GM12864 (cell line): Measurements from ENCODE around the gene PLD5.

Experiments
- DNase-seq: peaks from one replicate; pipeline ENCODE4 v3.0.0-alpha.2; 2011; ENCODE audit warnings: low read depth
- H3K4me3 ChIP-seq: 2 replicates; pipeline ENCODE4 v1.5.1; 2011; ENCODE audit warnings: mild to moderate bottlenecking, low read depth, low read length, control low read depth
- CTCF ChIP-seq: IDR thresholded peaks from 2 replicates; pipeline ENCODE4 v1.5.1; 2011; ENCODE audit warnings: low read depth, mild to moderate bottlenecking, moderate library complexity, low read length, control low read depth, inconsistent platforms; ENCODE audit errors: missing control alignments

Gene PLD5

GRCh38 chr1:242447689-242448088 is 76.8 kb downstream of the PLD5 start:
- DNase-seq: no peak
- TF ChIP-seq CTCF: no peak
- H3K4me3 ChIP-seq: no peak overlapping the region

DNA sequence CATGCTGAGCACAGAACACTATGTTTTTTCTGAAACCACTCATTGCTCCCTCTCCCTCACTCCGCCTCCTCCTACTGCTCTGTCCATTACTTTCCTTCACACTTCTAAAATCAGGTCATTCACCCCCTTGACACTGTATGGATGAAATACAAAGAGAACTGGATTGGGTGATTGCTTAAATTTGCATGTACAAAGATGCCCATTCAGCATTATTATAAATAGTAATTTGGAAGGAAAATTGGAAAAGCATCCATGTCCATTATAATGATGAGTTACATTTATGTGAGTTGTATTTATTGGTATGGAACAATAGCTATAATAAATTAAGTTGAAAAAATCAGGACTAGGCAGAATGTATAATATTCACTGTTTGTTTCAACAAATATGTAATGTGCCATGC is 83.7 kb downstream of the PLD5 start:
- H3K4me3 ChIP-seq: no peak overlapping the region
- no peak for TF ChIP-seq CTCF
- no peak for DNase-seq

DNA sequence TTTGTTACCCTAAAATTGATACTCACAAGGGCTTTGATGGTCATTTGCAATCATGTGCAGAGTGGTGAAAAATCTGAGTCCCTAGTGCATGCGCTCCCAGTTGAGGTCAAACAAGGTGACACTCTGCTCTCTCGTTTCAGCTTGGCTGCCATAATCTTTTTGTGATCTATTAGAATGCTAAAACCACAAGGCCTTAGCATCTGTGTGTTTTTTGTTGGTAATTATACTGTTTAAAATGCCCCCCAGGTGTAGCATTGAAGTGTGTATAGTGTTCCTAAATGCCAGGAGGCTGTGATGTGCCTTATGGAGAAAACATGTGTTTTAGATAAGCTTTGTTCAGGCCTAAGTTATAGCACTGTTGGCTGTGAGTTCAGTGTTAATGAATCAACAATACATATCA is 89.3 kb downstream of the PLD5 start:
- DNase-seq: no peak
- no peak overlapping the region for H3K4me3 ChIP-seq
- TF ChIP-seq CTCF: no peak

GRCh38 chr1:242432491-242433095 is 91.9 kb downstream of the PLD5 start:
- no peak overlapping the region for H3K4me3 ChIP-seq
- TF ChIP-seq CTCF: no peak
- DNase-seq: no peak

DNA sequence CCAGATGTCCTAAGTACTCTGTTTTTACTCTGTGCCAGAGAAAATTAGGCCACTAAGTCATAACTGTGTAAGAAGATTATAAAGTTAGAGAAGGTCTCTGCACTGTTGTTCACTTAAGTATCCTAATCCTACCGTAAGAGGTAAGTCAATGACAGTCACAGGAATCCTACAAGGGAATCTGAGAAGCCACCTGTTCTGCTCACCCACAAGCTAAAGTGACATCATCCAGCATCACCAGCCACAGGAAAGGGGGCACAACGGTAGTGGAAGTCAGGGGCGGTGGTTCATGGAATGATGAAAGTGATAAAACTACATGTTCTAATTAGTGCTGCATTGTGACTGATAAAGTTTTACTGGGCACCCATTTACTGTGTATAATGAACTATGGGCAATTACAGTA is 92.7 kb downstream of the PLD5 start:
- TF ChIP-seq CTCF: no peak
- H3K4me3 ChIP-seq: no peak overlapping the region
- DNase-seq: no peak

DNA sequence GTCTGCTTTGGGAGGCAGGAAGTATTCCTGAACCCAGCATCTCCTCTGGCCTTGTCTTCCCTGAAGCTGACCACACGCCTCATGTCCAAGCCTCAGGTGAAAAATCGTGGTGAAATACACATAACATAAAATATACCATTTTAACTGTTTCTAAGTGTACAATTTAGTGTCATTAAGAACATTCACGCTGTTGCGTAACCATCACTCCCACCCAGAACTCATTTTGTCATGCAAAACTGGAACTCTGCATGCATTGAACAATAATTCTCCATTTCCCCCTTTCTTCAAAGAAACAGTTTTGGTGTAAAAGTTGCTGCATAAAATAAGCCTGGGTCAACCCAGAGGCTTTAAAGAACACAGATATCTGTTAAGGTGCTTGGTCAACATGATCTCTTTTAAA is 93.5 kb downstream of the PLD5 start:
- no peak for TF ChIP-seq CTCF
- no peak overlapping the region for H3K4me3 ChIP-seq
- no peak for DNase-seq

GRCh38 chr1:242428399-242429190 is 95.9 kb downstream of the PLD5 start:
- DNase-seq: no peak
- no peak overlapping the region for H3K4me3 ChIP-seq
- TF ChIP-seq CTCF: no peak
